Epidermal melanocyte (primary cell): Measurements from ENCODE around the gene SMCO4.

Experiments
- DNase-seq: peaks from one replicate; pipeline ENCODE4 v3.0.0; 2011; ENCODE audit warnings: low spot score; ENCODE audit not compliant: insufficient read length

The SMCO4 gene

DNA sequence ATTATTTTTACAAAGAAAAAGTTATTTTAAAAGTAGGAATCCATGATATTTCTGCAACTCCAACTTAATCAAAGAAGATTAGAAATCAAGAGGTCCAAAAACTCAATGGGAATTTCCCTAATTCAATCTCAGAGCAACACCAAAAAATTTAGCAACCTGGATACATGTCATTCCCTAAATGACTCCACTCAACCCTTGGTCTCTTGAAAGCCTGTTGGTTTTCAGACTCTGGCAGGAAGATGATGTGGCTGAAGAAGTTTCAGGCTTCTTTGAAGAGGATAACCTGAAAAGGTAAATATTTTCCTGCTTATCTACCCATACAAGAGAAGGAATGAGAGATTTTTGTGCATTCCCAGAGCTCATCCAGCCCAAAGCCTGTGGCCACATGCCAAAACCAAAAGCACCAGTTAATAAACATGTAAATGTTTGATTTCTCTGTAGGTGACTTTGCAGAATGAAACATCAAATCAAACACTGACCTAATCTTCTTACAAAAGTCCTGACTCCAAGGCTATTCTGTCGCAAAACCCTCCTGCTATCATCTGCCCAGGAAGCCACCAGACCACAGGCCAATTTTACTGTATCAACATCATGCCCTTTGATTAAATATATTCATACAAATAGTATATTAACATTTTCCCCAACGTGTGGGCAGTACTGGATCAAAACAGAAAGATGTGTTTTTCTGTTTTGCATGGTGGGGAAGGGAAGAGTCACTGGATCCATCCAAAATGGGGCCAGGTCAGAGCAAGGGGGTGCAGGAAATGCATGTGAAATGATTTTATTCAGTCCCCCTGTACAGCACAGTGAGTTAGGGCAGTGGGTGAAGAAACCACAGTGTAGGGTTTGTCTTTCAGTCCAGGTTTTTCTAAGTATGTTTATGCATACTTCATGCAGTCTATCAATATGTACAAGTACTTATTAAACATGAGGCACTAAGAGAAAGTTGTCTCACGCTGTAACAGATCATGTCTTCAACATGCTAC, 38.8 kb downstream of the SMCO4 start:
- no peak for DNase-seq

DNA sequence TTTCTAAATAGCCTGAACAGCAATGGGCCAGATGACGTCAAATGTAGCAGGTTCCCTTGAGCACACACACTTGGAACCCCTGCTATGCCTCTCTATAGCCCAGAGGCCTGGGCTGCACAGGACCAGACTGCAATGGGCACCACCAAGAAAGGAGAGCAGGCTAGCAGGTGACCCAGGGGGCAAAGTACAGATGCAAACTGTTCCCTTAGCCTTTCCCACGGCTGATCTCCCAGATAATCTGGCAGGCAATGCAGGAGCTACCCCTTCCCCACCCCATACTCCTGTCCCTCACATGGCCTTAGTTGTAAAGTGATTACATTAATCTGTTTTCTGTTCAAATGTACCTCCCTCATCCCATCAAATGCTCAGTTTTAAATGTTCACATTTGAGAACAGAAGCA, 41.3 kb downstream of the SMCO4 start:
- no peak for DNase-seq

- DNase-seq = no peak
These were observed 42.4 kb downstream of the SMCO4 start for GRCh38 chr11:93500759-93501158.

DNA sequence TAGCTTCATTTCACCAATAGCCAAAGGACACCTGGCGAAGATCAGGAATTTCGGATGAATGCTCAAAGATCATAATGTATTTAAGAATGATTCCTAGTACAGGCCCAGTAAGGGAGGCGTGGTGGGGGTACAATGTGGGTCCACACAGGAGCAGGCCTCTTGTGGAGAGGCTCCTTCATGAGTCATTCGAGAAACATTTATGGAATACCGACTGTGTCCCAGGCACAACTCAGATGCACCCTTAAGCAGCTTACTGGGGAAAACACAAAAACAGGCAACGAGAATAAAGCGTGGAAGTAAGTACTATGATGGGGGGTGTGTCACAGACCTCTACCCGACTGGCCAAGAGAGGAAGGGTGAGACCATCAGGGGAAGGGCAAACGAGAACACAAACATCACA, 44.5 kb downstream of the SMCO4 start:
- DNase-seq = no peak

DNA sequence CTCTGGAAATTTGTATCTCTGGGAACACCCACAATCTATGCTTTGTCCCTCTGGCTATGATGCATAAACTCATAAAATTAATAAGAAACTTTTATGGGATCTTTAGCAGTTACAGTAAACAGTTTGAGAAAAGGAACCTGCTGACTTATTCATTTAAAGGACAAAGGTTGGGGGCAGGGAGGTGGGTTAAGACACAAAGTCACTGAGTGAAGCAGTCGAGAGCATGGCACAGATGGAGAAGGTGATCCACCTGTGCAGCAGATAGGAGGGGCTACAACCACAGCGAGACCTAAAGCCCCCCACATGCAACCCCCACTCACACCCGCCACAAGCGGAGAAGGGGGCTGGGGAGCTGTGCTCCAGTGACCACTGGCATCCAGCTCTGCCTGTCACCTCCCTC, 45.0 kb downstream of the SMCO4 start:
- DNase-seq = no peak

DNA sequence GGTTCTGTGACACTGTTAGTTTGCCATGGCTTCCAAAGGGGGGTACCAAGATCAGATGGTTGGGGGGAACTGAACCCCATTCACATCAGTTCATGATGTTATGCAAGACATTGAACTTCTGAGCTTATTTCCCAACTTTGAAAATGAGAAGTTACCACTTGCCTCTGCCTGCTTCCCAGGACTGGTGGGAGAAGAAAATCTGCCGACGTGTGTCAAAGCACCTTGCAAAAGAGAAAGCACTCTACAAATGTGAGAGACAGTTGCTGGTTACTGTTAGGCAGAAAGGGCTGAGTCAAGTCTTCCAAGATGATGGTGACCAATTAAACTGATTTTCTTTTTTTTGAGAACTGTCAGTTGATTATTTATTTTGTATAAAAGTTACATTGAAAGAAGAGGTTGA, 45.6 kb downstream of the SMCO4 start:
- DNase-seq = no peak

- DNase-seq = no peak
These were observed 48.8 kb downstream of the SMCO4 start for GRCh38 chr11:93494357-93494756.

GRCh38 chr11:93493252-93493897, 49.8 kb downstream of the SMCO4 start:
- no peak for DNase-seq

GRCh38 chr11:93492464-93493251, 50.5 kb downstream of the SMCO4 start:
- DNase-seq = no peak

DNA sequence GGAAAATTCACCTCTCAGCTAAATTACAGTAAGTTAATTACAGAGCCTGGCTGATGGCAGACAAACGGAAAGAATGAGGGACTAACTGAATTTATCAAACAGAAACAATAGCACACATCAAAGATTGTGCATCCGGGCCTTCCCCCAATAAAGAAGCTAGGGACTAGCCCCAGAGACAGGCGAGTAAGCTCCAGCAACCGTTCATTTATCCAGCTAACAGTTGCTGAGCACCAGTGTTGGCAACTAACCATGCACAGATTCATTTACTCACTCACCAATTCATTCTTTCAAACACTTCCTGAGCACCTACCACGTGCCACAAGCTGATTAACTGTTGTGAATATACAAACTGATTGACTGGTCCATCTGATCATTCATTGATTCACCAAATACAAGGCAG, 51.2 kb downstream of the SMCO4 start:
- no peak for DNase-seq

GRCh38 chr11:93490996-93491618, 52.1 kb downstream of the SMCO4 start:
- no peak for DNase-seq

DNA sequence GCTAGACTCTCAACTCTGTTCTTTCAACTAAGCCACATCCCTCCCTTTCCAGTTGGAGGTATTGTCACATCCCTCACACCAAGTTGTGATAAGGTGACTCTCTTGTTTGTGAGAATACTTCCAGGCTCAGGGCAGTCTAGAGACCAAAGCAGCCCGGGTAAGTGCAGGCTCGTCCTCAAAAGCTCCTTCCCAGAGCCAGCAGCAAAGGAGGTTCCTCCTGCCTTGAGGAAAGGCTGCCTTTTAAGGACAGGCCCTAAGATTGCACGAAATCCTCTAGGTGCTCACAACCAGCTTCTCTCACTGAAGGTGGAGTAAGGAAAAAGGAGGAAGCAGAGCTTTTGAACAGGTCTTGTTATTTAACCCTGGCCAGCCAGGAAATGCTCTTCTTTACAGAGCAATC, 53.4 kb downstream of the SMCO4 start:
- DNase-seq = no peak

DNA sequence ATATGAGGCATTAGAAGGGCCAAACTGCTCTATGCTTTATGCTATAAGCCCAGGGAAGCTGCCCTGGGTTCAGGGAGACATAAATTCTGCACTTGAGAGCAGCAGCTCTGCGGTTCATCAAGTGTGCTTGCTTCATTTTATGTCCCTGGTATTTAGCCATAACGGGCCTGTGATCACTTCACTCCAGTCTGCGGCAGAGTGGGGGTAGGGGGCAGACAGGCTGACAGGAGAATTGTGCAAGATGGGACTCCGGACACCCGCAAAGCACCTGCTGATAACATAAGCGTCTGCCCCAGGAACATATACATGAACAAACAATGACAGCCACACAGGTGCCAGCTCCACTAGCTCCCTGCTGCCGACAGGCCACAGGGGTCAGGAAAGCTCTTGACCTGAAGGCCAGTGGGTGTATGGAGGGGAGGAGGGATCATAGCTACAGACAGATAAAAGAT, 56.1 kb downstream of the SMCO4 start:
- no peak for DNase-seq

- no peak for DNase-seq
These were observed 57.2 kb downstream of the SMCO4 start for GRCh38 chr11:93485983-93486382.

GRCh38 chr11:93484716-93485115, 58.5 kb downstream of the SMCO4 start:
- DNase-seq = peak; percentile 44

DNA sequence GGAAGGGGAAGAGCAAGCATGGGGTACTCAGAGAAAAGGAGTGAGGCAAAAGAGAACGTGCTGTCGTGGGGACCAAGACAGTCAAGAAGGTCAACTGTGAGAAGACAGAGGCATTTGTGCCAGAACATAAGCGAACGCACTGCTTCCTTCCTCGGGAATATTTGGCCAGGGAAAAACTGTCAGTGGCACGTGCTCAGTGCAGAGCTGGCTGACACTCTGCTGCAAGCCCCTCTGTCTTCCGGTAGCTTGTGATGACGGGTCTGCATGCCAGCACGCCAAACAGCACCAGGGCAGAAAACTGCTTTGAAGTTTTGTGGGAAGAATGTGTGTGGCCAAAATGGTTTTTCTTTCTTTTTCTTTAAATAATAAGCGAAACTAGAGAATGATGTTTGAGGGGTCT, 60.6 kb downstream of the SMCO4 start:
- no peak for DNase-seq

- no peak for DNase-seq
These were observed 61.5 kb downstream of the SMCO4 start for GRCh38 chr11:93481696-93482095.

GRCh38 chr11:93481279-93481678, 61.9 kb downstream of the SMCO4 start:
- DNase-seq = no peak

DNA sequence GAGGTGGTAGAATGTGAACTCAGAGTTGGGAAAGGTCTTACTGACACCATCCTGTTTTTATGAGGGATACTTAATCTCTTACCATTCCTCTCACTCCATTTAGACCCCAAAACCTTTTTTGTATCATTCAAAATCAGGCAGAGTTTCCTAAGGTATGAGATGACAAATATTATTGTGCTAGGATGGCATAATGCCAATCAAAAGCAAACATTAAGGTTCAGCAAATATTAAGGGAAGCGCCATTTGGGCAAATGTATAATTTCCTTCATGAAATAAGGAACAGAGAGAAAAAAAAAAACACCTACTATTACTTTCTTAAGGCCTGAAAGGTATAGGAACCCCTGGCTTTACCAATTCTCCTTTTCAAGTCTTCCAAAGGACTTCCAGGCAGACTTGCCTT, 62.4 kb downstream of the SMCO4 start:
- no peak for DNase-seq

- DNase-seq = no peak
These were observed 62.9 kb downstream of the SMCO4 start for GRCh38 chr11:93480256-93480655.

GRCh38 chr11:93478841-93479240, 64.3 kb downstream of the SMCO4 start:
- DNase-seq = no peak
